Astrocyte of the spinal cord (primary cell): ENCODE measurements around the gene CD300LF.

ENCODE experiments used
- DNase-seq: peaks from one replicate; pipeline ENCODE4 v3.0.0; 2011; ENCODE audit warnings: low read depth, low spot score
- H3K4me3 ChIP-seq: 2 replicates; pipeline ENCODE4 v1.5.1; 2011; ENCODE audit warnings: low read depth, mild to moderate bottlenecking, low read length, moderate library complexity
- CTCF ChIP-seq: IDR thresholded peaks from 2 replicates; pipeline ENCODE4 v1.5.1; 2012; ENCODE audit warnings: low read depth, mild to moderate bottlenecking, low read length, inconsistent platforms
- in situ Hi-C: cut with HindIII; loops from 2 replicates; pipeline ENCODE4 v1.10.0; 2017; ENCODE audit warnings: low sequenced_read_pairs

Gene CD300LF

DNA sequence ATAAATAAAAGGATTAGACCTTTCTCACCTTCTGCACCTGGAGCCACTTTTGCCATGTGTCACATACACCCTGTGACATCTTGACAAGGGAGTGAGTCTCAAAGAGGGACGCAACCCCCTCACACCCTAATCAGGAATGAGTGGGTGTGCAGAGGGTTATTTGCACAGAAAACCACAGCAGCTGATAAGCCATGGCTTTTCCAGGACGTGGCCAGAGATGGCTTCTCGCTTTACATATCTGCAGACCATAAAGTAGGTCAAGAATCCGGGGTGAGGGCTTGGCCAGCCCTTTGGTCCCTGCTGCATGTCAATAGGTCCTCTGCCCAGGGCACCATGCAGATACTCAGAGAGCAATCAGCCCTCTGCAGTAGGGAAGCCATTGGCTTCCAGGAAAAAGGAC lies 2.4 kb upstream of the CD300LF start:
- no peak overlapping the region for H3K4me3 ChIP-seq
- DNase-seq: no peak
- no peak for TF ChIP-seq CTCF
- in situ Hi-C loops: no loop called here

GRCh38 chr17:74713171-74713755 lies 540 bp upstream of the CD300LF start:
- no peak for TF ChIP-seq CTCF
- DNase-seq: no peak
- no peak overlapping the region for H3K4me3 ChIP-seq
- in situ Hi-C loops: no loop called here

DNA sequence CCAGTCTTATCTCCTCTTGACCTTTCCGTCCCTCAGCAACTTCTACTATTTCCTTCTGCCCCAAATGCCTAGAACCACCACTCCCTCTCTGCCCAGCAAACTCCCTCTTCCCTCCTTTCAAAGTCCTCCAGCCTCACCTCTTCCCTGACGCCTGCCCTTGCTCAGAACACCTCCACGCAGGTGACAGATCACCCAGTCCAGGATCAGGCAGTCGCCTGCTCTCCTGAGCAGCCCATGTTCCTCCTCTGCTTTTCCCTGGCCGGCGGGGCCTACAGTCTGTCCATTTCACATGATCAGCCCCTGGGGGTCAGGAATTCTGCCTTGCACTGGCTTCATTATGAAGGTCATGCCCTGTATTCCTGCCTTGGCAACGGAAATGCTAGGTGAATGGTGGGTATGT lies 422 bp downstream of the CD300LF start:
- no peak for TF ChIP-seq CTCF
- H3K4me3 ChIP-seq: no peak overlapping the region
- in situ Hi-C loops: no loop called here
- DNase-seq: no peak

GRCh38 chr17:74711058-74711824 lies 1.5 kb downstream of the CD300LF start:
- no peak for DNase-seq
- TF ChIP-seq CTCF: no peak
- H3K4me3 ChIP-seq: no peak overlapping the region
- in situ Hi-C loops: no loop called here

- in situ Hi-C loops: no loop called here
- no peak for TF ChIP-seq CTCF
- DNase-seq: no peak
- no peak overlapping the region for H3K4me3 ChIP-seq
Observed at GRCh38 chr17:74704544-74704943, 8.2 kb downstream of the CD300LF start.

DNA sequence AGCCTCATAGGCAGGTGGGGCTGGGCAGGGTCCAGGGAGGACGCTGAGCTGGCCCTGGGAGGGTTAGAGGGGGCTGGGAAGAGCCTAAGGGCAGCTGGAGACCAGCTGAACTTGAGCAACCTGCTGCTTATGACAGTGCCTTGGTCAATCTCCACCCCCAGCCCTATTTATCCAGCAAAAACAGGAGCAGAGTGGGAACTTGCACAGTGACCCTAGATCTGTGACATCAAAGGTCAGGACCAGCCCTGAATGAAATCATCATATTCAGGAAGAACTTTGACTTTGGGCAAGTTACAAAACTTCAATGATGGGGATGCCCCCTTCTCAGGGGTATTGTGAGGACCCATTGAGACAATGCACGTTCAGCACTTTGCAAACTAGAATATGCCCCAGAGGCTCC lies 9.4 kb downstream of the CD300LF start:
- TF ChIP-seq CTCF: no peak
- in situ Hi-C loops: no loop called here
- no peak overlapping the region for H3K4me3 ChIP-seq
- no peak for DNase-seq
